Pancreas (tissue), 10 donors: ENCODE results near the gene ZSWIM5. TPM values are rescaled to one million over a fixed set of nuclear protein-coding genes. Genes with fewer than 3 reads are reported as not detected.
A peak's percentile ranks its signal among the peaks of the same experiment; 100 is the strongest.
"Not testable (repeated sequence)": the region's sequence is repeated elsewhere in the genome, so short reads cannot be mapped to it uniquely, and the experiment has no call there.

Source experiments
- ATAC-seq, 4 donors: fragments of 200-7000 bp; cut with Tn5 transposase; one replicate each; pipeline versions ENCODE4 v1.8.0 to v1.9.1; 2020; ENCODE audit warnings: mild to moderate bottlenecking in 4 of 4, moderate library complexity in 4 of 4
- DNase-seq, 6 donors: peaks; one replicate each; pipeline ENCODE4 v3.0.0-alpha.2; 2020
- FAIRE-seq: peaks from 2 replicates; lab custom pipeline; 2012; peaks lifted over from hg19 to GRCh38; lab: Jason Lieb, UNC
- H3K27ac ChIP-seq, 4 donors: fragments of 200-600 bp; sonication (generic); 1 replicate in 3 of 4; 2 replicates in 1 of 4; pipeline versions ENCODE4 v1.5.0 to v1.8.0; 2020
- H3K27me3 ChIP-seq, 4 donors: fragments of 200-600 bp; one replicate each; pipeline ENCODE4 v1.8.0; 2021
- H3K36me3 ChIP-seq, 3 donors: fragments of 200-600 bp; sonication (generic) in 1 of 3; one replicate each; pipeline versions ENCODE4 v1.5.0 to v1.8.0; 2020 to 2021
- H3K4me1 ChIP-seq, 3 donors: fragments of 200-600 bp; one replicate each; pipeline ENCODE4 v1.8.0; 2021
- H3K4me3 ChIP-seq, 4 donors: fragments of 200-600 bp; sonication (generic) in 2 of 4; one replicate each; pipeline versions ENCODE4 v1.5.0 to v1.8.0; 2020 to 2021
- H3K9me3 ChIP-seq, 4 donors: fragments of 200-600 bp; one replicate each; pipeline ENCODE4 v1.8.0; 2021
- CTCF ChIP-seq, 4 donors: fragments of 200-600 bp; sonication (generic) in 3 of 4; IDR thresholded peaks; one replicate each; pipeline versions ENCODE4 v1.5.0 to v1.8.0; 2021; ENCODE audit warnings: antibody characterized with exemption in 4 of 4
- WGBS, 2 donors: extraction: QIAGEN DNeasy Blood & Tissue Kit; methylation state at CpG; one replicate each; pipeline ENCODE4 v1.1.7; 2013; 5-methylcytosine and 5-hydroxymethylcytosine counted together
- intact Hi-C, 3 donors: fragments of 100-400 bp; cut with DNase I; formaldehyde crosslinking; loops; one replicate each; pipeline versions ENCODE4 v1.11.1 to v1.14.2; 2022
- polyA plus RNA-seq, 2 donors: library from polyadenylated mRNA; stranded (reverse); fragments of 200-250 nt; gene quantifications; one replicate each; pipeline ENCODE4 v1.2.3, GENCODE V29; 2013
- total RNA-seq, 6 donors: library from RNA; stranded (reverse); fragmentation: NEBNext Ultra II Directional in 4 of 6; extraction: Animal tissue kit (Norgen Biotek cat#: 25700) in 4 of 6; gene quantifications; one replicate each; pipeline versions ENCODE4 v1.2.1 to v1.2.4, GENCODE V29; 2021 to 2023
- donor health status: healthy with polysubstance abuse.
- donor health status: DM: no; HTN: no; CAD: no; lungs with moderate emphysema.
- donor health status: DM: no; HTN: no; CAD: no.
- donor health status: control.
- donor health status: control.
- donor health status: Bipolar disorder and iron deficiency.
- donor health status: DM: yes; HTN: yes; CAD: no.
- donor health status: DM: no; HTN: no; CAD: no.
- donor health status: DM: no; HTN: no; CAD: no.
- donor health status: DM: yes; HTN: yes; CAD: no.

Gene ZSWIM5
- total and polyA plus RNA-seq, 8 donors: 0.76 to 2.7 (median 2.4) TPM

DNA sequence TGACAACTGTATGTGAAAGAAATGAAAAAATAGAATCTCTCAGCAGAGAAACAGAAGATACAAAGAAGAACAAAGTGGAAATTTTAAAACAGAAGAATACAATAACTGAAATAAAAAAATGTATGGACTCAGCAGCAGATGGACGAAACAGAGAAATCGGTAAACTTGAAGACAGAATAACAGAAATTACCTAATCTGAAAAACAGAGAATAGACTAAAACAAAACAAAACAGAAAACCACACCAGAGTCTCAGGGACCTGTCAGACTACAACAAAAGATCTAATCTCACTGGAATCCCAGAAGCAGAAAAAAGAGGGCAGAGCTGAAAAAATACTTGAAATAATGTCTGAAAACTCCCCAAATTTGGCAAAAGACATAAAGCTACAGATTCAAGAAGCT lies 83.0 kb downstream of the ZSWIM5 start:
- WGBS, 2 donors: 94 to 97% methylated on average over 2 of the region's 2 CpGs
- Histone ChIP-seq H3K4me3 (no peak overlapping the region), H3K9me3 (no peaks in the 10 kb centered on the region), H3K36me3 (no peaks in the 10 kb centered on the region), H3K4me1 (no peaks in the 10 kb centered on the region), H3K27me3 (no peaks in the 10 kb centered on the region), H3K27ac (no peak overlapping the region)
- DNase-seq: no peak
- intact Hi-C loops: no loop called here
- no peak for FAIRE-seq
- no peak for TF ChIP-seq CTCF (IDR thresholded peaks at IDR 0.05)
- ATAC-seq: no peak

- FAIRE-seq (no peak), DNase-seq (no peak), ATAC-seq (no peak)
- 85 to 94% methylated on average over 1 of the region's 1 CpG for WGBS, 2 donors
- intact Hi-C loops: no loop called here
- no peaks in the 10 kb centered on the region for H3K4me1 ChIP-seq
- H3K27ac ChIP-seq: no peak overlapping the region
- no peaks in the 10 kb centered on the region for H3K27me3 ChIP-seq
- no peak for TF ChIP-seq CTCF (IDR thresholded peaks at IDR 0.05)
- no peaks in the 10 kb centered on the region for H3K36me3 ChIP-seq
- H3K9me3 ChIP-seq: no peaks in the 10 kb centered on the region
- no peak overlapping the region for H3K4me3 ChIP-seq
These were observed 83.7 kb downstream of the ZSWIM5 start for GRCh38 chr1:45122724-45123123.

DNA sequence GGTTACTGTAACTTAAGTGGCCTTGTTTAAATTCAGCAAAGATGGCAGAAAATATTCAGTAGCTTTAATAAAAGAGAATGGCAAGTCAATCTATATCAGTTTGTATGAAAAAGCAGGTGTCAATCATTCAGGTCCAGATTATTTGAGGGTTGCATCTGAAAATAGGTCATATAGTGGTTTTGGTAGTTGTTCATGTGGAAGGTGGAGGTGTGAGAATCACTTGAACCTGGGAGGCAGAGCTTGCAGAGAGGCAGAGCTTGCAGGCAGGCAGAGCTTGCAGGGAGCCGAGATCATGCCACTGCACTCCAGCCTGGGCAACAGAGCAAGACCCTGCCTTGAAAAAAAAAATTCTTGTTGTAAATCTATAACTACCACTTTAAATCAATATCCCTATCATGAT lies 88.6 kb downstream of the ZSWIM5 start:
- Histone ChIP-seq H3K27me3 (no peaks in the 10 kb centered on the region), H3K4me1 (peaks cover 0 to 6% (median 0%) of the 10 kb centered on the region in 3 donors), H3K36me3 (no peaks in the 10 kb centered on the region), H3K27ac (no peak overlapping the region), H3K4me3 (no peak overlapping the region), H3K9me3 (no peaks in the 10 kb centered on the region)
- ATAC-seq (no peak), DNase-seq (no peak), FAIRE-seq (no peak)
- intact Hi-C loops: no loop called here
- TF ChIP-seq CTCF (IDR thresholded peaks at IDR 0.05): no peak
- 86 to 88% methylated on average over 1 of the region's 1 CpG for WGBS, 2 donors

DNA sequence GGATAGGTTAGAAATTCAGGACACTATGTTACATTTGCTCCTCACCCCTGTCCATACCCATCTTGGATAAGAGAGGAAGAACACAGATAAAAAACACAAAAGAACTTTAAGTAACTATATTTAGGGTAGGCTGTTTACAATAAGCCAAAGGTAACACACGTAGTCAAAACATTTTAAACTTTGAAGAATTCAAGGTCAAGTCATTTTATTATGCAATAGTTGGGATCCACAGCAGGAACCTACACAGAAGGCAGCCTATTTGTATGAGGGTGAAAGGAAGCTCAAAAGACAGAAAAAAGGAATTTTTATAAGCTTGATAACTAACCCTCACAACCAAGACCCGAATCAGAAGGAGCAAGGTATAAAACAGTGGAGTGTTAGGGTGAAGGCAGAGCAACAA lies 89.6 kb downstream of the ZSWIM5 start:
- no peak for TF ChIP-seq CTCF (IDR thresholded peaks at IDR 0.05)
- intact Hi-C loops: no loop called here
- no peaks in the 10 kb centered on the region for H3K36me3 ChIP-seq
- ATAC-seq (peak in 1 of 4 donors; percentile 29), FAIRE-seq (no peak), DNase-seq (no peak)
- no peaks in the 10 kb centered on the region for H3K9me3 ChIP-seq
- H3K4me3 ChIP-seq: no peak overlapping the region
- no peak overlapping the region for H3K27ac ChIP-seq
- H3K4me1 ChIP-seq: peaks cover 0 to 6% (median 0%) of the 10 kb centered on the region in 3 donors
- 31 to 40% methylated on average over 2 of the region's 2 CpGs for WGBS, 2 donors
- H3K27me3 ChIP-seq: no peaks in the 10 kb centered on the region

DNA sequence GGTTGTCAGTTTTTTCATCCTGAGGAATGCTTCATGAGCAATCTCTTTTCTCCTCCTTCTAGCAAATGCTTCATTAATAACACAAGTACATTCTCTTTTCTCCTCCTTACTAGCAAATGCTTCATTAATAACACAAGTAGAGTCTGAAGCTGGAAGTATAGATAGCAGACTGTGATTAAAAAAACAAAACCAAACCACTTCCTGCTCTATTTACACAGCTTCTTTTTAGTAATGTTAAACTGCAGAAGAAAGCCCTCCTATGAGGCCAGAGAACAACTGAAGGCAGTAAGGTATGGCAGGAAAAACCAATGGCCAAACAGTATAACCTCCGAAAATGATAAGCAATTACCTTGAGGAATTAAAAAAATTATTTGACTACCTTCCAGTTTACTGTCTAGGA lies 90.1 kb downstream of the ZSWIM5 start:
- DNase-seq: no peak

GRCh38 chr1:45115198-45115597 lies 91.2 kb downstream of the ZSWIM5 start:
- H3K9me3 ChIP-seq, H3K27me3 ChIP-seq, FAIRE-seq, intact Hi-C loops, H3K27ac ChIP-seq, H3K36me3 ChIP-seq, ATAC-seq, H3K4me3 ChIP-seq, H3K4me1 ChIP-seq: not testable (repeated sequence)
- WGBS, 2 donors: 97 to 98% methylated on average over 22 to 33 of the region's 33 CpGs
- peak in 1 of 6 donors; percentile 55 for DNase-seq

More for the DNA sequence above, 90.1 kb downstream of the ZSWIM5 start:
- H3K27ac ChIP-seq: no peak overlapping the region
- H3K36me3 ChIP-seq: no peaks in the 10 kb centered on the region
- H3K4me1 ChIP-seq: peaks cover 0 to 6% (median 0%) of the 10 kb centered on the region in 3 donors
- intact Hi-C loops: no loop called here
- H3K27me3 ChIP-seq: no peaks in the 10 kb centered on the region
- FAIRE-seq (no peak), ATAC-seq (no peak)
- 27 to 38% methylated on average over 1 of the region's 1 CpG for WGBS, 2 donors
- H3K4me3 ChIP-seq: no peak overlapping the region
- H3K9me3 ChIP-seq: no peaks in the 10 kb centered on the region
- no peak for TF ChIP-seq CTCF (IDR thresholded peaks at IDR 0.05)
